Stomach (tissue), 4 donors: ENCODE measurements around the gene COG2.

ENCODE experiments used
- CTCF ChIP-seq, 7 experiments: fragments of 450-650 bp in 4 of 7; fragments of 200-600 bp in 3 of 7; sonication (generic) in 3 of 7; IDR thresholded peaks; one replicate each; pipeline ENCODE4 v1.5.1; 2016 to 2019; ENCODE audit warnings: antibody characterized with exemption in 7 of 7, control low read depth in 2 of 7, mild to moderate bottlenecking in 1 of 7
- EP300 ChIP-seq: sonication (generic); formaldehyde crosslinking; IDR thresholded peaks from one replicate; pipeline ENCODE4 v1.6.1; 2017; ENCODE audit warnings: antibody characterized with exemption
- POLR2A ChIP-seq, 4 donors: fragments of 450-650 bp; IDR thresholded peaks; one replicate each; pipeline ENCODE4 v1.6.1; 2016; ENCODE audit warnings: antibody characterized with exemption in 4 of 4, control low read depth in 2 of 4, mild to moderate bottlenecking in 1 of 4, moderate library complexity in 1 of 4
- POLR2AphosphoS5 ChIP-seq, 3 donors: sonication (generic); formaldehyde crosslinking; IDR thresholded peaks; one replicate each; pipeline ENCODE4 v1.6.1; 2016; ENCODE audit warnings: antibody characterized with exemption in 3 of 3

DNA sequence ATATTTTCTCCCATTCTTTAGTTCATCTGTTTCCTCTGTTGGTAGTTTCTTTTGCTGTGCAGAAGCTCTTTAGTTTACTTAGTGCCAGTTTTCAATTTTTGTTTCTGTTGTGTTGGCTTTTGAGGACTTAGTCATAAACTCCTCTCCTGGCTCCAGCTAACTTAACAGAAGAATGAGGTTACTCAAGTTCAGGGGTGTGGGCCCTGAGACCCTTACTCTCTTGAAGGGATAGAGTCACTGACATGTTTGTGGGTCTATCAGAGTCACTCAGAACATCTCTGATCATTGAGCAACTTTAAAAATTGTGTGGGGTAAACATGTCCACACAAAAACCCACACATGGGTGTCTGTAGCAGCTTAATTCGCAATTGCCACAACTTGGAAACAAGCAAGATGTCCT lies 57.4 kb downstream of the COG2 start:
- TF ChIP-seq CTCF (IDR thresholded peaks at IDR 0.05) (no peak), POLR2A (IDR thresholded peaks at IDR 0.05) (no peak), POLR2AphosphoS5 (IDR thresholded peaks at IDR 0.05) (no peak), EP300 (no peak)
